A549 (cell line): ENCODE results near the gene LGI2. TPM values are rescaled to one million over a fixed set of nuclear protein-coding genes. Genes with fewer than 3 reads are reported as not detected.

ENCODE experiments used
- ATAC-seq, 2 experiments: fragments of 200-7000 bp in 1 of 2; fragments of >200 bp in 1 of 2; cut with Nextera tagmentation in 1 of 2; cut with Tn5 transposase in 1 of 2; 3 replicates each; pipeline versions ENCODE4 v1.8.0 to v1.9.1; 2018 to 2020; ENCODE audit warnings: mild to moderate bottlenecking in 1 of 2, moderate library complexity in 1 of 2
- CTCF ChIA-PET: fragments of 300-600 bp; sonication (Branson Sonifier 250); formaldehyde crosslinking; extraction: SDS; loops from one replicate; lab custom pipeline; 2021; ENCODE audit warnings: antibody characterized with exemption, inconsistent platforms; lab: Yijun Ruan, JAX
- POLR2A ChIA-PET: fragments of 350-600 bp; formaldehyde crosslinking; extraction: SDS; loops from one replicate; lab custom pipeline; 2021; ENCODE audit warnings: antibody characterized with exemption, inconsistent platforms; lab: Yijun Ruan, JAX
- DNase-seq, 2 experiments: peaks; one replicate each; pipeline versions ENCODE4 v3.0.0 to v3.0.0-alpha.2; 2011 to 2016; ENCODE audit warnings: low read depth in 1 of 2, low spot score in 1 of 2
- FAIRE-seq: peaks from 2 replicates; lab custom pipeline; 2011; peaks lifted over from hg19 to GRCh38; lab: Jason Lieb, UNC
- H3K27ac ChIP-seq, 2 experiments: fragments of >200 bp; sonication (Bioruptor Twin); formaldehyde crosslinking; 3 replicates each; pipeline ENCODE4 v1.5.1; 2016 to 2017
- H3K4me1 ChIP-seq: fragments of >200 bp; sonication (Bioruptor Twin); formaldehyde crosslinking; 3 replicates; pipeline ENCODE4 v1.6.1; 2016
- H3K4me2 ChIP-seq: fragments of >200 bp; sonication (Bioruptor Twin); formaldehyde crosslinking; 3 replicates; pipeline ENCODE4 v1.6.1; 2016
- H3K4me3 ChIP-seq: fragments of >200 bp; sonication (Bioruptor Twin); formaldehyde crosslinking; 3 replicates; pipeline ENCODE4 v1.5.1; 2016
- H3K9me3 ChIP-seq: fragments of >200 bp; sonication (Bioruptor Twin); formaldehyde crosslinking; 3 replicates; pipeline ENCODE4 v1.6.1; 2016
- E2F6 ChIP-seq: IDR thresholded peaks from 2 replicates; pipeline ENCODE4 v1.6.1; 2012; ENCODE audit warnings: low read depth, borderline replicate concordance
- EHMT2 ChIP-seq: fragments of 200-600 bp; sonication (generic); IDR thresholded peaks from 2 replicates; pipeline ENCODE4 v1.6.1; 2016; ENCODE audit warnings: antibody characterized with exemption, low read depth, mild to moderate bottlenecking, moderate library complexity
- EP300 ChIP-seq, 2 experiments: fragments of >200 bp; sonication (Bioruptor Twin); formaldehyde crosslinking; IDR thresholded peaks; 2 replicates in 1 of 2; 3 replicates in 1 of 2; pipeline ENCODE4 v1.6.1; 2016 to 2017
- FOSB ChIP-seq: fragments of 250-450 bp; sonication (Bioruptor Pico); IDR thresholded peaks from 2 replicates; pipeline ENCODE4 v1.5.0; 2020; ENCODE audit warnings: mild to moderate bottlenecking, moderate library complexity
- HOXA7 ChIP-seq: fragments of 250-450 bp; sonication (Bioruptor Pico); IDR thresholded peaks from 2 replicates; pipeline ENCODE4 v1.5.0; 2020; ENCODE audit warnings: mild to moderate bottlenecking, moderate library complexity
- KDM5A ChIP-seq: fragments of 200-600 bp; sonication (generic); IDR thresholded peaks from 2 replicates; pipeline ENCODE4 v1.6.1; 2016; ENCODE audit warnings: antibody characterized with exemption, mild to moderate bottlenecking
- NFE2L2 ChIP-seq: fragments of 150-350 bp; conservative IDR thresholded peaks from 2 replicates; pipeline ENCODE4 v1.6.1; 2014; ENCODE audit warnings: low read length
- NPAS2 ChIP-seq: fragments of 250-450 bp; sonication (Bioruptor Pico); IDR thresholded peaks from 2 replicates; pipeline ENCODE4 v1.8.0; 2022; ENCODE audit warnings: mild to moderate bottlenecking, moderate library complexity, borderline replicate concordance
- NR3C1 ChIP-seq: fragments of >200 bp; sonication (Bioruptor Twin); formaldehyde crosslinking; IDR thresholded peaks from 3 replicates; pipeline ENCODE4 v1.6.1; 2017
- PHF8 ChIP-seq: fragments of 200-600 bp; sonication (generic); IDR thresholded peaks from 2 replicates; pipeline ENCODE4 v1.6.1; 2016; ENCODE audit warnings: low read depth, mild to moderate bottlenecking, antibody characterized with exemption, moderate library complexity, borderline replicate concordance
- POLR2A ChIP-seq: IDR thresholded peaks from 2 replicates; pipeline ENCODE4 v1.6.1; 2012; ENCODE audit warnings: mild to moderate bottlenecking, low read length
- RCOR1 ChIP-seq: fragments of 150-350 bp; IDR thresholded peaks from 2 replicates; pipeline ENCODE4 v1.6.1; 2014; ENCODE audit warnings: antibody characterized with exemption, low read length, low read depth
- REST ChIP-seq: fragments of 200-600 bp; sonication (generic); IDR thresholded peaks from 2 replicates; pipeline ENCODE4 v1.6.1; 2016; ENCODE audit warnings: antibody characterized with exemption, mild to moderate bottlenecking, moderate library complexity
- RFX5 ChIP-seq: fragments of 450-650 bp; IDR thresholded peaks from 2 replicates; pipeline ENCODE4 v1.7.1; 2014; ENCODE audit warnings: antibody characterized with exemption, mild to moderate bottlenecking, moderate library complexity
- RNF2 ChIP-seq: fragments of 200-600 bp; sonication (generic); IDR thresholded peaks from 2 replicates; pipeline ENCODE4 v1.6.1; 2016; ENCODE audit warnings: low read depth, mild to moderate bottlenecking, antibody characterized with exemption, moderate library complexity, borderline replicate concordance
- TFCP2L1 ChIP-seq: fragments of 250-450 bp; sonication (Bioruptor Pico); IDR thresholded peaks from 2 replicates; pipeline ENCODE4 v1.5.0; 2021; ENCODE audit warnings: mild to moderate bottlenecking
- ZC3H11A ChIP-seq: fragments of 450-650 bp; IDR thresholded peaks from 2 replicates; pipeline ENCODE4 v1.6.1; 2014; ENCODE audit warnings: antibody characterized with exemption, mild to moderate bottlenecking
- ZSCAN20 ChIP-seq: fragments of 250-450 bp; sonication (Bioruptor Pico); IDR thresholded peaks from 2 replicates; pipeline ENCODE4 v1.8.0; 2022; ENCODE audit warnings: mild to moderate bottlenecking, moderate library complexity
- WGBS: methylation state at CpG from one replicate; pipeline ENCODE4 v1.1.6; 2017; ENCODE audit errors: missing lambda C conversion rate; 5-methylcytosine and 5-hydroxymethylcytosine counted together
- polyA plus RNA-seq, 4 experiments: library from polyadenylated mRNA; depleted of rRNA in 3 of 4; stranded (reverse); fragments of >200 nt; fragmentation: RNase III in 1 of 4; extraction: RNeasy Plus Mini Kit Qiagen cat#74134 plus additional on column Dnase treatment in 1 of 4; gene quantifications; 2 replicates in 3 of 4; 3 replicates in 1 of 4; pipeline ENCODE4 v1.2.3, GENCODE V29; 2011 to 2017

LGI2 gene
- polyA plus RNA-seq, 2 of the 4 experiments (the other 2 are of a cell fraction) = 0.05 to 0.14 TPM

GRCh38 chr4:24970191-24970590 lies 60.6 kb downstream of the LGI2 start:
- Histone ChIP-seq H3K27ac (no peak overlapping the region), H3K4me3 (no peak overlapping the region), H3K9me3 (peaks cover 6% of the 10 kb centered on the region; the same call in 2 of the 3 replicates), H3K4me1 (peaks cover 24% of the 10 kb centered on the region)
- ATAC-seq (no peak), DNase-seq (no peak)
- 80% methylated on average over 2 of the region's 5 CpGs for WGBS
- POLR2A ChIA-PET = no interaction called here
- CTCF ChIA-PET = interaction anchor here (0.6 to 2.0 kb wide), 2 partner anchors 10 to 495 kb away, joined by 5 to 9 read pairs; no protein-coding TSS in a partner anchor
- TF ChIP-seq FOSB = no peak
- TF ChIP-seq REST = no peak
- TF ChIP-seq PHF8 = no peak
- TF ChIP-seq HOXA7 (CRISPR knock-in tag) = no peak
- TF ChIP-seq RFX5 = no peak
- TF ChIP-seq E2F6 = no peak
- TF ChIP-seq, all 56 proteins: peak for 0
- no peak for FAIRE-seq
- H3K4me2 ChIP-seq = no peak overlapping the region

- Histone ChIP-seq H3K4me2 (no peak overlapping the region), H3K27ac (no peak overlapping the region), H3K4me3 (no peak overlapping the region), H3K9me3 (peaks cover 8% of the 10 kb centered on the region; the same call in 2 of the 3 replicates), H3K4me1 (peaks cover 22% of the 10 kb centered on the region)
- ATAC-seq (no peak), FAIRE-seq (no peak), DNase-seq (no peak)
- ChIA-PET CTCF (interaction anchor here (0.6 to 2.0 kb wide), 2 partner anchors 11 to 495 kb away, joined by 5 to 9 read pairs; no protein-coding TSS in a partner anchor), POLR2A (no interaction called here)
- TF ChIP-seq NPAS2 (CRISPR knock-in tag) = no peak
- TF ChIP-seq NFE2L2 = no peak
- WGBS = 56% methylated on average over 4 of the region's 6 CpGs
Measured at GRCh38 chr4:24969486-24969885, 61.3 kb downstream of the LGI2 start.

- Histone ChIP-seq H3K4me2 (no peak overlapping the region), H3K9me3 (peaks cover 8% of the 10 kb centered on the region; the same call in 2 of the 3 replicates), H3K4me3 (no peak overlapping the region), H3K27ac (no peak overlapping the region), H3K4me1 (peaks cover 17% of the 10 kb centered on the region)
- WGBS = 63% methylated on average over 2 of the region's 3 CpGs
- DNase-seq = no peak
- CTCF ChIA-PET = interaction anchor here (1.2 to 2.0 kb wide), 2 partner anchors 11 to 176 kb away, joined by 4 to 9 read pairs; no protein-coding TSS in a partner anchor
- FAIRE-seq = no peak
- no peak for ATAC-seq
- no peak for TF ChIP-seq REST
- no peak for TF ChIP-seq EHMT2
- TF ChIP-seq ZSCAN20 (CRISPR knock-in tag) = no peak
- TF ChIP-seq RCOR1 = no peak
- no peak for TF ChIP-seq POLR2A
- no peak for TF ChIP-seq HOXA7 (CRISPR knock-in tag)
- TF ChIP-seq ZC3H11A = no peak
- no peak for TF ChIP-seq RNF2
- TF ChIP-seq TFCP2L1 = no peak
- no peak for TF ChIP-seq KDM5A
- no peak for TF ChIP-seq EP300 (IDR thresholded peaks at IDR 0.05)
- no peak for TF ChIP-seq RFX5
- no peak for TF ChIP-seq NR3C1
- TF ChIP-seq, all 56 proteins: peak for 0
- POLR2A ChIA-PET = no interaction called here
Measured at GRCh38 chr4:24968992-24969391, 61.8 kb downstream of the LGI2 start.
